HG02588 (cell line): Measurements from ENCODE around the gene APOA4.

Experiments
- ATAC-seq: cut with Tn5 transposase; IDR thresholded peaks from one replicate; pipeline ENCODE4 v1.9.1; 2021; ENCODE audit warnings: mild to moderate bottlenecking, moderate library complexity; ENCODE audit not compliant: unreplicated experiment

The APOA4 gene

DNA sequence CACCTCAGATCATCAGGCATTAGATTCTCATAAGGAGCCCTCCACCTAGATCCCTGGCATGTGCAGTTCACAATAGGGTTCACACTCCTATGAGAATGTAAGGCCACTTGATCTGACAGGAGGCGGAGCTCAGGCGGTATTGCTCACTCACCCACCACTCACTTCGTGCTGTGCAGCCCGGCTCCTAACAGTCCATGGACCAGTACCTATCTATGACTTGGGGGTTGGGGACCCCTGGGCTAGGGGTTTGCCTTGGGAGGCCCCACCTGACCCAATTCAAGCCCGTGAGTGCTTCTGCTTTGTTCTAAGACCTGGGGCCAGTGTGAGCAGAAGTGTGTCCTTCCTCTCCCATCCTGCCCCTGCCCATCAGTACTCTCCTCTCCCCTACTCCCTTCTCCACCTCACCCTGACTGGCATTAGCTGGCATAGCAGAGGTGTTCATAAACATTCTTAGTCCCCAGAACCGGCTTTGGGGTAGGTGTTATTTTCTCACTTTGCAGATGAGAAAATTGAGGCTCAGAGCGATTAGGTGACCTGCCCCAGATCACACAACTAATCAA is 8.8 kb upstream of the APOA4 start:
- no peak for ATAC-seq

DNA sequence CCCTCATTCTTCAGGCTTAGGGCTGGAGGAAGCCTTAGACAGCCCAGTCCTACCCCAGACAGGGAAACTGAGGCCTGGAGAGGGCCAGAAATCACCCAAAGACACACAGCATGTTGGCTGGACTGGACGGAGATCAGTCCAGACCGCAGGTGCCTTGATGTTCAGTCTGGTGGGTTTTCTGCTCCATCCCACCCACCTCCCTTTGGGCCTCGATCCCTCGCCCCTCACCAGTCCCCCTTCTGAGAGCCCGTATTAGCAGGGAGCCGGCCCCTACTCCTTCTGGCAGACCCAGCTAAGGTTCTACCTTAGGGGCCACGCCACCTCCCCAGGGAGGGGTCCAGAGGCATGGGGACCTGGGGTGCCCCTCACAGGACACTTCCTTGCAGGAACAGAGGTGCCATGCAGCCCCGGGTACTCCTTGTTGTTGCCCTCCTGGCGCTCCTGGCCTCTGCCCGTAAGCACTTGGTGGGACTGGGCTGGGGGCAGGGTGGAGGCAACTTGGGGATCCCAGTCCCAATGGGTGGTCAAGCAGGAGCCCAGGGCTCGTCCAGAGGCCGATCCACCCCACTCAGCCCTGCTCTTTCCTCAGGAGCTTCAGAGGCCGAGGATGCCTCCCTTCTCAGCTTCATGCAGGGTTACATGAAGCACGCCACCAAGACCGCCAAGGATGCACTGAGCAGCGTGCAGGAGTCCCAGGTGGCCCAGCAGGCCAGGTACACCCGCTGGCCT is 7.2 kb upstream of the APOA4 start:
- no peak for ATAC-seq

DNA sequence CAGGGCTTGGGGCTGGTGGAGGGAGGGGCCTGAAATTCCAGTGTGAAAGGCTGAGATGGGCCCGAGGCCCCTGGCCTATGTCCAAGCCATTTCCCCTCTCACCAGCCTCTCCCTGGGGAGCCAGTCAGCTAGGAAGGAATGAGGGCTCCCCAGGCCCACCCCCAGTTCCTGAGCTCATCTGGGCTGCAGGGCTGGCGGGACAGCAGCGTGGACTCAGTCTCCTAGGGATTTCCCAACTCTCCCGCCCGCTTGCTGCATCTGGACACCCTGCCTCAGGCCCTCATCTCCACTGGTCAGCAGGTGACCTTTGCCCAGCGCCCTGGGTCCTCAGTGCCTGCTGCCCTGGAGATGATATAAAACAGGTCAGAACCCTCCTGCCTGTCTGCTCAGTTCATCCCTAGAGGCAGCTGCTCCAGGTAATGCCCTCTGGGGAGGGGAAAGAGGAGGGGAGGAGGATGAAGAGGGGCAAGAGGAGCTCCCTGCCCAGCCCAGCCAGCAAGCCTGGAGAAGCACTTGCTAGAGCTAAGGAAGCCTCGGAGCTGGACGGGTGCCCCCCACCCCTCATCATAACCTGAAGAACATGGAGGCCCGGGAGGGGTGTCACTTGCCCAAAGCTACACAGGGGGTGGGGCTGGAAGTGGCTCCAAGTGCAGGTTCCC is 6.5 kb upstream of the APOA4 start, which contains the start of gene APOC3:
Gene APOC3 (plus strand): TSS at position 383 of the 659 bp plus-strand sequence. CDS start 676 bp downstream, outside the sequence.
- no peak for ATAC-seq

DNA sequence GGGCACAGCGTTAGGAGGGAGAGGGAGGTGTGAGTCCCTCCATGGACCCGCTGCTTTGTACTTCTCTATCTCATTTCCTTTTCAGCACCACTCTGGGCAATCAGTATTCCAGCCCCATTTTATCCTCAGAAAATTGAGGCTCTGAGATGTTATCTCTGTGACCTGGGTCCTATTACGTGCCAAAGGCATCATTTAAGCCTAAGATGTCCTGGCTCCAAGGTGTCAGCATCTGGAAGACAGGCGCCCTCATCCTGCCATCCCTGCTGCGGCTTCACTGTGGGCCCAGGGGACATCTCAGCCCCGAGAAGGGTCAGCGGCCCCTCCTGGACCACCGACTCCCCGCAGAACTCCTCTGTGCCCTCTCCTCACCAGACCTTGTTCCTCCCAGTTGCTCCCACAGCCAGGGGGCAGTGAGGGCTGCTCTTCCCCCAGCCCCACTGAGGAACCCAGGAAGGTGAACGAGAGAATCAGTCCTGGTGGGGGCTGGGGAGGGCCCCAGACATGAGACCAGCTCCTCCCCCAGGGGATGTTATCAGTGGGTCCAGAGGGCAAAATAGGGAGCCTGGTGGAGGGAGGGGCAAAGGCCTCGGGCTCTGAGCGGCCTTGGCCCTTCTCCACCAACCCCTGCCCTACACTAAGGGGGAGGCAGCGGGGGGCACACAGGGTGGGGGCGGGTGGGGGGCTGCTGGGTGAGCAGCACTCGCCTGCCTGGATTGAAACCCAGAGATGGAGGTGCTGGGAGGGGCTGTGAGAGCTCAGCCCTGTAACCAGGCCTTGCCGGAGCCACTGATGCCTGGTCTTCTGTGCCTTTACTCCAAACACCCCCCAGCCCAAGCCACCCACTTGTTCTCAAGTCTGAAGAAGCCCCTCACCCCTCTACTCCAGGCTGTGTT is 5.8 kb upstream of the APOA4 start:
- no peak for ATAC-seq

DNA sequence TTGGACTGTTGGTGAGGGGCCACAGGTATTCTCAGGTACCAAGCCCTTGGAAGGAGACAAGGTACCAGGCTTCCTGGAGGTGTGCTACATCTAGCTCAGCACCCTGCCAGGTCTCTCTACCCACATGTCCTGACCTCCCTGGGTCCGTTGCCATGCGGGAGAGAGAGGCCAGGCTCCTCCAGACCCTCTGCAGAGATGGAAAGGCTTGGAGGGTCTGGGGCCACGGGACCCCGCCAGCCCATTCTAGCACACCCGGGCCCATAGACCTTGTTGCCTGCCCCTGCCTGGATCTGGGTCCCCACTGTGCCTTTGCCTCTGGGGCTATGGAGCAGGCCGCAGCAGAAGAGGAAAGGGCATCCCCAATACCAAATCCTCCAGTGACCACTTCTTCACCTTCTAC is 4.4 kb upstream of the APOA4 start:
- ATAC-seq: no peak

DNA sequence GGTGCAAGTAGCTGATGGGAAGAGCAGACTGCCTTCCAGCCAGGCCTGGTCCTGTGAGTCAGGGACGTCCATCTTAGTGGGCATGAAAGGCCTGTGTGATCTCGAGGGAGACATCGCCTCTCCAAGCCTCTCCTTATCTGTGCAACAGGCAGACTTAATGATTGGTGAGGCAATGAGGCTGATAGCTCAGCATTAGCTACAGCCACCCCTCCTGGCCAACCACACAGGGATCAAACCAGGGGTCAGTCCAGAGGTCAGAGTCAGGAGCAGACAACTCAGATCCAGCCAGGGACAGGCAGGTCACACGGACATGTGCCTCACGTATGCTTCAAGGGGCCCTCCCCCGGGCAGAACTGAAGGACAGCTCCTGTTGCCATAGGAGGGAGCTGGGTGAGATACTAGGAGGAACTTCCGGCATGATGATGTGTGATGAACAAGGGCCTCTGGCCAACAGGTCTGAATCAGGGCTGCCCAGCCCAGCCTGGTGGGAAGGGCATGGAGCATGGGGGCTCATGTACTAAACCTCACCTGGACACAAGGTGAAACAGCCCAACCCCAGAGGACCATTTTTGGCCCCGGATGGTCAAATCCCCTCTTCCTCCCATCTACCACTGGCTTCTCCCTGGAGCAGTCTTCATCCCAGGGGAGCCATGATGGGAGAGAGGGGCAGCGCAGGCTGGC is 3.8 kb upstream of the APOA4 start:
- ATAC-seq: no peak

DNA sequence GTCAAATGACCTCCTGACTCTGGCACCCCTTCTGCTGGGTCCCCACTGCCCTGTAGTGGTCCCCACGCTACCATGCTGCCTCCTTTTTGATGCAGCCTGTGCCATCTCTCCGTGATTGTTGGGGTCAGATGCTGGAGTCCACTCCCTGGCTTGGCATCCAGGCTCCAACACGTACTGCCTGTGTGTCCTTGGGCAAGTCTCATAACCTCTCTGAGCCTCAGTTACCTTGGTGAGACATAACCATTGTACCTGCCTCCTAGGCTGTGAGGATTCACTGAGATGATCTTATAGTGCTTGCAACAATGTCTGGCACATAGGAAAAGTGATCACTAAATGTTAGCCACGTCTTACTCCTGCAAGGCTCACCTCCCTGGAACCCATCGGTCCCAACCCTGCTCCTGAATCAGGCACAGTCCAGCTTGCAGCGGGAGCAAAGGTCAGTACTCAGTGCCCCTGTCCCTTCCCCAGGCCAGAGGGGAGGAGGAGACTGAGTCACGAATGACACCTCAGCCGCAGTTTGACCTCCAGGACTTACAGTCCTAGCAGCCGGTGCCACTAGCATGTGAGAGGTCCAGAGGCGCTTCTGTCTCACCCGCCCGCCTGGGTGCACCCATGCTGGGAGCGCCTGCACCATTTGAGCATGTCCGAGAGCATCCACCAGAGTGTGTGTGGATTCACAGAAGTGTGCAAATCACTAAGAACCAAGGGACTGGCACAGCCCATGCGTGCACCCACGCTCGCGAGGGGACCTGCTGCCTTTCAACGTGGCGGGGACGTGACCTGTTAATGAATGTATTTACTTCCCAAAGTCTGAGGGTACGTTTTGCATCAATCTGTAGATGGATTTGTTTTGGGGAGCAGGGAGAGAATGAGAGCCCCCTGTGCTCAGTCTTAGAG is 3.0 kb upstream of the APOA4 start:
- no peak for ATAC-seq

DNA sequence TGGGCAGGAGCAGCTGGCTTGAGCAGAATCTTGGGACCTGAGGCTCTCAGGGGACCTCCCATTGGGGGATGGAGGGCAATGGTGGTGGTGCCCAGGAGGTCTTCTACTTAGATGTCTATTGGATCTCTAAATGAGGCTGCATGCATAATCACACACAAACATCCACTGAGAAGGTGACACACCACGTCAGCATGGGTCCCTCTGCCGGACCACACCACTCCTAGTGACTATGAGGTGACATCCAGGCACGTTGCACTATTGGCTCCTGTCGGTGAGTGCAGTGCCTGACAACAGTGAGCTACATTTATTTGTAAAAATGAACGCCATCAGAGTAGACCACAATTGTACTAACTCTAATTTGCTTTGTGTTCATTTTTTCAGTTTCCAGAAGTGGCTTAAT is 2.3 kb upstream of the APOA4 start:
- no peak for ATAC-seq

DNA sequence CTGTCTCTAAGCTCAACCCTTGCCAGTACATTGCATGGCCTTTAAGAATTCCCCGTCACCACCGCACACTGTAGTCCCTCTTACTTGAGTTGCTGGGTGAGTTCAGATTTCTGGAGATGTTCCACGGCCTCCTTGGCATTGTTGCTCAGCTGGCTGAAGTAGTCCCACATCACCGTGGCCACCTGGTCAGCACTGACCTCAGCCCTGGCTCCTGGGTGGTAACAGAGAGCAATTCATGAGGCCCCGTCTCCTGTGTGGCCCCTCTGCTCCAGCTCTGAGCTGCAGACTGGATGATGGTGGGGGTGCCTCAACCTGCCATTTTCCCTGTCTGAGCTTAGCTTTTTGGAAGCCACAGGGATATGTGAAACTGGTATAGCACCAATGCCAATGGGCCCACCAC is 529 bp downstream of the APOA4 start:
- no peak for ATAC-seq

DNA sequence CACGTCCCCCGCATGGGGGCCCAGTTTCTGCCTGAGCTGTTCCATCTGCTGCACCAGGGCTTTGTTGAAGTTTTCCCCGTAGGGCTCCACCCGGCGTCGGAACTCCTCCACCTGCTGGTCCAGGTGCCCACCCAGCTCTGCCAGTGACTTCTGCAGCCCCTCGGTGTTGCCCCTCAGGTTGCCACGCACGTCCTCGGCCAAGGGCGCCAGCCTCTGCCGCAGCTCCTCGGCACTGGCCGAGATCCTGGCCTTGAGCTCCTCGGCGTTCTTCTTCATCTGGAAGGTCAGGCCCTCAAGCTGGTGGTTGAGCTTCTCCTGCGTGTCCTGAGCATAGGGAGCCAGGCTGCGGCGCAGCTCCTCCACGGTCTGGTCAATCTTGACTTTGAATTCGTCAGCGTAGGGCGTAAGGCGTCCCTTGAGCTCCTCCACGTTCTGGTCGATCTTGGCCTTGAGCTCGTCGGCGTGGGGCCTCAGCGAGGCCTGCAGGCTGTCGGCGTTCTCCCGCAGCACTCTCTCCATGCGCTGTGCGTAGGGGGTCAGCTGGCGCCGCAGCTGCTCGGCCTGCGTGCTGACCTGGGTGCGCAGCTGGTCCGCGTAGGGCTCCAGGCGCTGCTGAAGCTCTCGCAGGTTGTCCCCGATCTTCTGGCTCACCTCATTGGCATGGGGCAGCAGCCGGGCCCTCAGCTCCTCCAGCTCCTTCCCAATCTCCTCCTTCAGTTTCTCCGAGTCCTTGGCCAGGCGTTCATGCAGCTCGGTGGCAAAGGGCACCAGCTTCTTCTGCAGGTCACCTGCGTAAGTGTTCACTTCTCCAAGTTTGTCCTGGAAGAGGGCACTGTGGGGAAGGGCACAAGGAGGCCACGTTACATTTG is 1.8 kb downstream of the APOA4 start:
- ATAC-seq: no peak

DNA sequence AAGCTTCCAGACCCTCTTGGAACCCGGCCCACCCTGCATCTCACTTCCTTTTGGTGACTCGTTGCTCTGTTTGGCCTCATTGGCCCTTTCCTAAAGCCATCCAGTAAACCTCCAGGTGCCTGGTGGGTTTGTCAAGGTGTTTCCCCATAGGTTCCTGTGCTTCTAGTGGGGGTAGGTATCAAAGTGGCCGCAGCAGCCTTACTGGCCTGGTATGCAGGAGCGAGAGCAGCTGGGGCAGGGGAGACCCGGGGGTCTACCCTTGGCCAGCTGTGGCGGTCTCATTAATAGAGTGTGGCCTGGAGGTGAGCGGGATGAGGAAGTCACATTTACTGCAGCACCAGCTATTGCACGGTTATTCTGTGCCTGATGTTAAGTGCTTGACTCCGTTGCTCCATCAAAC is 4.1 kb downstream of the APOA4 start:
- ATAC-seq: no peak

DNA sequence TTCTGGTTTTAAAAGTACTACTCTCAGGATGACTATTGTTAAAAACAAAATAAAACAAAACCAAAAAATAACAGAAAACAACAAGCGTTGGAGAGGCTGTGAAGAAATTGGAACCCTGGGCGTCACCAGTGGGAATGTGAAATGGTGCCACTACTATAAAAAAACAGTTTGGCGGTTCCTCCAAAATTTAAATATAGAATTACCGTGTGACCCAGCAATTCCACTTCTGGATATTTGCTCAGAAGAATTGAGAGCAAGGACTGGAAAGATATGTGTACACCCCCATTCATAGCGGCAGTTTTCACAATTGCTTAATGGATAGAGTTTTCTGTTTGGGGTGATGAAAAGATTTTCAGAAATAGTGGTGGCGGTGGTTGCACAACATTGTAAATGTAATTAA is 8.6 kb downstream of the APOA4 start:
- no peak for ATAC-seq

DNA sequence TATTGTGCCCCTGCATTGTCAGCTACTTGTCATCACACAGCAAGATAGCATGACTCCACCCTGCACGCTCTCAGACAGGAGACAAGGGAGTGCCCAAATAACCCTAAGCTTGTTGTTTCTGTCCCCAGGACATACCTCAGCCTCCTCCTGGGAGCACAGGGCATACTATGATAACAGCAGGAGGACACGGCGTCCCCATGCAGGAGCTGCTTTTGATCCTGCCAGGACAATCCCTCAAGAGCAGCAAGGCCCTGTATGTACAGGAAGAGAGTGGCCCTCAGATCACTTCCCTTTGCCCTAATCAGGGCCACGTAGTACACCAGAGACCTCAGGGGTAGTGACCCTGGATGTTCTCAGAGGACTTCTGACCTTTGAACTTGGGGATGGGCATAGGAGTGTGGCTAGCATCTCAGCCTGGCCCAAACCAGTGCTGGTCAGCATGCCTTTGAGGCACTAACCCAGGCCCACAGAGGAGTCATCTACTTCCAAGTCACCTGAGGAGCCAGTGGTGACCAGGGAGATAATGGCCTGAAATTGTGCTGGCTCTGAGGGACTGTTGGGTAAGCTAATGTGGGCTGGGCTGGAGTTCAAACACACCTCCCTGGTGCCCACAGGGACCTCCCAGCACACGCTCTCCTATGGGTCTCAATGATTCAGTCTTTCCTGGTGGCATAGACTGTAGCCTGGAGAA is 9.2 kb downstream of the APOA4 start:
- ATAC-seq: no peak

DNA sequence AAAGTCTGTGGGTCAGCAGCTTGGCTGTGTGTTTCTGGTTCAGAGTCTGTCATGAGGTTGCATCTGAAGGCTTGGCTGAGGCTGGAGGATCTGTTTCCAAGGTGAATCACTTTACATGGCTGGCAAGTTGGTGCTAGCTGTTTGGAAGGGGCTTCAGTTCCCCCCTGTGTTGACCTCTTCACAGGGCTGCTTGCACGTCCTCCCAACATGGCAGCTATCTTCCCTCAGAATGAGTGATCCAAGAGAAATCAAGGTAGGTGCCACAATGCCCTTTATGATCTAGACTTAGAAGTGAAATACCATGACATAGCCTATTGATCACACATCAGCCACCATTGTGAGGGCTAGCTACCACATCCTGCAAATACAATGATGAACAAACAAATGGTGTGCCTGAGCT is 9.9 kb downstream of the APOA4 start:
- no peak for ATAC-seq

DNA sequence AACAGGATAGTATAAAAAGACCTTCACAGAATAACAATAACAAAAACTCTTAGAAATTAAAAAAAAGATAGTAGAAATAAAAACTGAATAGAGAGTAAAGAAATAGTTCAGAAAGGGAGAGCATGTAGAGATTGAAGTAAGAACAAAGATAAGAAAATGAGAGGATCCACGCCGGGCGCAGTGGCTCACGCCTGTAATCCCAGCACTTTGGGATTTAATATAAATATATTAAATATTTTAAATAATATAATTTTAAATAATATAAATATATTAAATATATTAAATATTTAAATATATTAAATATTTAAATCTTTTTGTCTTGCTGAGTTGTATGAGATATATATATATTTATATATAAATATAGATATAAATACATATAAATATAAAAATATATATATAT is 11.0 kb downstream of the APOA4 start:
- ATAC-seq: no peak

DNA sequence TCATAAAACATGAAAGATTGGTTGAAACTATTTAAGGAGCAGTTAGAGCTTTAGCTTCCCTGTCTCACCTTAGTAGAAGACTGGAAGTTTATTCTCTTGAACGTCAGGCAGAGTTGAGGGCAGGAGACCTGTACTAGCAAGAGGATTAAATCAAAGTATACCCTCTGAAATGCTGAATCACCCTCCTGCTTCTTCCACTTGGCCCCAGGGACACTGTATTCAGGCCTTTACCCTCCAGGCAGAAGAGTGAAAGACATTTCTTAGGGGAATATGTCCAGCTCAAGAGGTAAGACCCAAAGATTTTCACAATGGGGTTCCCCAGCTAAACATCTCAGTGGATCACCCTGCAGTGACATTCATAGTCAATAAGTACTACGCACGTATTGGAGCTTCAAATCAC is 11.9 kb downstream of the APOA4 start:
- ATAC-seq: no peak

DNA sequence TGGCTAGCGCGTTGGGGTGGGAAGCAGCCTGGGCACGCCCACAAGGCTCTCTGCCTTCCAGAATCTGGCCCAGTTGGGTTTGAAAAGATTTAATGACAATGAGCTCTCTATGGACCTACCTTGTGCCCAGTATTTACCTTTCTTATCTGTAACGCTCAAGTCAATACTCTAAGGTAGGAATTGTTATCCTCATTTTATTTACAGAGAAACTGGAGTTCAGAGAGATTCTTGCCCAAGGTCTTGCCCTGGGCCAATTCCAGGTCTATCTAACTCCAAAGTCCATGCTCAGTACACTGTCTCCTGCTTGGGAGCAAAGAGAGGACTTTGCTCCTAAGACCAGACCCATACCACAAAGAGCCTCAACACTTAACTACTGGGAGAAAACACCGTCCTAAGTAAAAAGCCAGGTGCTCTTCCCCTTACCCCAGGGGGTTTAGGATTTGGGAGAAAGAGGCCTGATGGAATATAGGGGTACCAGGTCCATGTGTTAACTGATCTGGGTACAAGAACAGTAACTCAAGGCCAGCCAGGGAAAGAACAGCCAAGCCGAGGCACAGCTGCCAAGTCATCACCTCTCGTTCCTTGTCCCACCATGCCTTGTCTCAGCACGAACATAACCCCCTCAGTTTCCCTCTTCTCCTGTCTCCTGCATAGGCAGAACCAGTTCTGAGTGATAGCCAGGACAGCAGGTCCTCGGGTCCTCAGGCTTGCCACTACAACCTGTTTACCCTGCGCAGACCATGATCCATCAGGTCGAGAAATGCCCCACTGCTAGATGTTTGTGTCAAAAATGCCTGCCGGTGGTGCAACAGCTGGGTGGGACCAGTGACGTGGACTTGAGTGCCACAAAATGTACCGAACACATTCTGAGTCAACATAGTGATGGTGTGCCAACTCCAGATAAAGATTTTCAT is 14.6 kb downstream of the APOA4 start:
- no peak for ATAC-seq
